Measurements from ENCODE around the gene ARL14EP. TPM values are rescaled to one million over a fixed set of nuclear protein-coding genes. Genes with fewer than 3 reads are reported as not detected.

The ARL14EP gene
- total RNA-seq, 2 experiments from 2014 or later = 27.3 to 30.9 TPM

- ChIA-PET POLR2A (no interaction called here), CTCF (interaction anchor here (1.0 kb wide), 1 partner anchor 25 kb away, joined by 3 read pairs; no protein-coding TSS in a partner anchor)
- peaks cover 6% of the 10 kb centered on the region for H3K27me3 Mint-ChIP-seq (ENCODE audit: low read depth)
- no peak overlapping the region for H3K4me3 Mint-ChIP-seq
- H3K9me3 Mint-ChIP-seq (ENCODE audit: insufficient read depth) = no peaks in the 10 kb centered on the region
- ATAC-seq = no peak
- no peak for DNase-seq
- H3K36me3 Mint-ChIP-seq (ENCODE audit: low read depth) = no peaks in the 10 kb centered on the region
- no peak overlapping the region for H3K27ac Mint-ChIP-seq
- no peaks in the 10 kb centered on the region for H3K4me1 Mint-ChIP-seq (ENCODE audit: low read depth)
These were observed 35.6 kb downstream of the ARL14EP start for GRCh38 chr11:30358536-30358935.

GRCh38 chr11:30360741-30361140, 37.8 kb downstream of the ARL14EP start:
- ATAC-seq (no peak), DNase-seq (no peak)
- Mint-ChIP-seq H3K4me3 (no peak overlapping the region), H3K27me3 (ENCODE audit: low read depth) (peaks cover 6% of the 10 kb centered on the region), H3K9me3 (ENCODE audit: insufficient read depth) (no peaks in the 10 kb centered on the region), H3K4me1 (ENCODE audit: low read depth) (no peaks in the 10 kb centered on the region), H3K36me3 (ENCODE audit: low read depth) (no peaks in the 10 kb centered on the region), H3K27ac (no peak overlapping the region)
- POLR2A ChIA-PET = no interaction called here
- CTCF ChIA-PET = no interaction called here

- no peak for ATAC-seq
- no peak for DNase-seq
- H3K27me3 Mint-ChIP-seq (ENCODE audit: low read depth) = peaks cover 4% of the 10 kb centered on the region
- CTCF ChIA-PET = no interaction called here
- H3K9me3 Mint-ChIP-seq (ENCODE audit: insufficient read depth) = no peaks in the 10 kb centered on the region
- POLR2A ChIA-PET = no interaction called here
- no peak overlapping the region for H3K27ac Mint-ChIP-seq
- H3K36me3 Mint-ChIP-seq (ENCODE audit: low read depth) = no peaks in the 10 kb centered on the region
- no peaks in the 10 kb centered on the region for H3K4me1 Mint-ChIP-seq (ENCODE audit: low read depth)
- H3K4me3 Mint-ChIP-seq = no peak overlapping the region
These were observed 41.4 kb downstream of the ARL14EP start for GRCh38 chr11:30364139-30364836.

- ChIA-PET CTCF (interaction anchor here (1.1 kb wide), 1 partner anchor 12 kb away, joined by 3 read pairs; no protein-coding TSS in a partner anchor), POLR2A (no interaction called here)
- Mint-ChIP-seq H3K4me3 (no peak overlapping the region), H3K27ac (no peak overlapping the region), H3K4me1 (ENCODE audit: low read depth) (no peaks in the 10 kb centered on the region), H3K27me3 (ENCODE audit: low read depth) (peaks cover 7% of the 10 kb centered on the region), H3K9me3 (ENCODE audit: insufficient read depth) (no peaks in the 10 kb centered on the region), H3K36me3 (ENCODE audit: low read depth) (no peaks in the 10 kb centered on the region)
- ATAC-seq (no peak), DNase-seq (no peak)
These were observed 42.1 kb downstream of the ARL14EP start for GRCh38 chr11:30364837-30365482.

- no peak overlapping the region for H3K4me3 Mint-ChIP-seq
- peaks cover 7% of the 10 kb centered on the region for H3K27me3 Mint-ChIP-seq (ENCODE audit: low read depth)
- POLR2A ChIA-PET = no interaction called here
- ATAC-seq = no peak
- no peaks in the 10 kb centered on the region for H3K4me1 Mint-ChIP-seq (ENCODE audit: low read depth)
- no peak for DNase-seq
- CTCF ChIA-PET = interaction anchor here (1.1 kb wide), 1 partner anchor 11 kb away, joined by 3 read pairs; no protein-coding TSS in a partner anchor
- no peaks in the 10 kb centered on the region for H3K9me3 Mint-ChIP-seq (ENCODE audit: insufficient read depth)
- no peak overlapping the region for H3K27ac Mint-ChIP-seq
- no peaks in the 10 kb centered on the region for H3K36me3 Mint-ChIP-seq (ENCODE audit: low read depth)
These were observed 43.1 kb downstream of the ARL14EP start for GRCh38 chr11:30365793-30366517.

- Mint-ChIP-seq H3K4me3 (no peak overlapping the region), H3K27ac (no peak overlapping the region), H3K4me1 (ENCODE audit: low read depth) (no peaks in the 10 kb centered on the region), H3K9me3 (ENCODE audit: insufficient read depth) (no peaks in the 10 kb centered on the region), H3K36me3 (ENCODE audit: low read depth) (no peaks in the 10 kb centered on the region), H3K27me3 (ENCODE audit: low read depth) (peaks cover 7% of the 10 kb centered on the region)
- ChIA-PET POLR2A (no interaction called here), CTCF (no interaction called here)
- DNase-seq (no peak), ATAC-seq (no peak)
These were observed 45.5 kb downstream of the ARL14EP start for GRCh38 chr11:30368394-30368793.

GRCh38 chr11:30370164-30370563, 47.3 kb downstream of the ARL14EP start:
- ATAC-seq = no peak
- DNase-seq = no peak
- Mint-ChIP-seq H3K27ac (no peak overlapping the region), H3K36me3 (ENCODE audit: low read depth) (no peaks in the 10 kb centered on the region), H3K9me3 (ENCODE audit: insufficient read depth) (no peaks in the 10 kb centered on the region), H3K4me1 (ENCODE audit: low read depth) (no peaks in the 10 kb centered on the region), H3K27me3 (ENCODE audit: low read depth) (peaks cover 7% of the 10 kb centered on the region), H3K4me3 (no peak overlapping the region)
- ChIA-PET POLR2A (no interaction called here), CTCF (no interaction called here)

- CTCF ChIA-PET = interaction anchor here (0.8 kb wide), 1 partner anchor 12 kb away, joined by 3 read pairs; no protein-coding TSS in a partner anchor
- peaks cover 7% of the 10 kb centered on the region for H3K27me3 Mint-ChIP-seq (ENCODE audit: low read depth)
- DNase-seq (no peak), ATAC-seq (no peak)
- no peak overlapping the region for H3K4me3 Mint-ChIP-seq
- H3K36me3 Mint-ChIP-seq (ENCODE audit: low read depth) = no peaks in the 10 kb centered on the region
- POLR2A ChIA-PET = no interaction called here
- no peak overlapping the region for H3K27ac Mint-ChIP-seq
- H3K4me1 Mint-ChIP-seq (ENCODE audit: low read depth) = no peaks in the 10 kb centered on the region
- H3K9me3 Mint-ChIP-seq (ENCODE audit: insufficient read depth) = no peaks in the 10 kb centered on the region
These were observed 54.4 kb downstream of the ARL14EP start for GRCh38 chr11:30377347-30377746.

- peaks cover 7% of the 10 kb centered on the region for H3K27me3 Mint-ChIP-seq (ENCODE audit: low read depth)
- no peaks in the 10 kb centered on the region for H3K9me3 Mint-ChIP-seq (ENCODE audit: insufficient read depth)
- no peak overlapping the region for H3K4me3 Mint-ChIP-seq
- no peaks in the 10 kb centered on the region for H3K36me3 Mint-ChIP-seq (ENCODE audit: low read depth)
- ChIA-PET POLR2A (no interaction called here), CTCF (no interaction called here)
- H3K27ac Mint-ChIP-seq = no peak overlapping the region
- DNase-seq (no peak), ATAC-seq (no peak)
- no peaks in the 10 kb centered on the region for H3K4me1 Mint-ChIP-seq (ENCODE audit: low read depth)
These were observed 57.9 kb downstream of the ARL14EP start for GRCh38 chr11:30380846-30381245.

GRCh38 chr11:30381879-30382278, 59.0 kb downstream of the ARL14EP start:
- Mint-ChIP-seq H3K27me3 (ENCODE audit: low read depth) (peaks cover 7% of the 10 kb centered on the region), H3K4me1 (ENCODE audit: low read depth) (no peaks in the 10 kb centered on the region), H3K9me3 (ENCODE audit: insufficient read depth) (no peaks in the 10 kb centered on the region), H3K27ac (no peak overlapping the region), H3K36me3 (ENCODE audit: low read depth) (no peaks in the 10 kb centered on the region), H3K4me3 (no peak overlapping the region)
- ChIA-PET CTCF (no interaction called here), POLR2A (no interaction called here)
- DNase-seq (no peak), ATAC-seq (no peak)

All from activated CD8-positive, alpha-beta T cell treated with anti-CD3 and anti-CD28 coated beads, Interleukin-2, amount 10 ng/mL, durations not matched to agents 7 days and 5 days (primary cell).